K562 (cell line): ENCODE data around the gene UGT1A6. TPM values are rescaled to one million over a fixed set of nuclear protein-coding genes. Genes with fewer than 3 reads are reported as not detected.

Source experiments
- ATAC-seq: fragments of 200-7000 bp; cut with Tn5 transposase; 3 replicates; pipeline ENCODE4 v1.9.1; 2020; ENCODE audit warnings: moderate library complexity
- Bru-seq: library from RNA; stranded (reverse); fragments of 400-500 nt; gene quantifications from one replicate; lab custom pipeline; 2021; lab: Mats Ljungman, UMichigan
- BruChase-seq, 2 experiments: library from RNA; stranded (reverse); fragments of 400-500 nt; gene quantifications; one replicate each; lab custom pipeline; 2021; lab: Mats Ljungman, UMichigan
- BruUV-seq: library from RNA; stranded (reverse); fragments of 400-500 nt; replicated peaks from 2 replicates; lab custom pipeline; 2021; lab: Mats Ljungman, UMichigan
- CTCF ChIA-PET: fragments of 300-600 bp; formaldehyde crosslinking; extraction: SDS; loops from one replicate; lab custom pipeline; 2021; ENCODE audit warnings: low intra/inter-chr PET ratio; lab: Yijun Ruan, JAX
- POLR2A ChIA-PET: fragments of 300-600, 350-650 bp; sonication (Branson Sonifier 250); formaldehyde crosslinking; extraction: SDS; loops from one replicate; lab custom pipeline; 2021; ENCODE audit warnings: antibody characterized with exemption, inconsistent platforms; lab: Yijun Ruan, JAX
- DNase-seq, 4 experiments: peaks; one replicate each; pipeline versions ENCODE4 v3.0.0 to v3.0.0-alpha.2; 2011 to 2018; ENCODE audit warnings: low spot score in 3 of 4, mixed read lengths in 3 of 4; ENCODE audit errors: extremely low read depth in 1 of 4
- FAIRE-seq: peaks from 2 replicates; lab custom pipeline; 2011; peaks lifted over from hg19 to GRCh38; lab: Jason Lieb, UNC
- H2AFZ ChIP-seq: 2 replicates; pipeline ENCODE4 v1.6.0; 2011; ENCODE audit warnings: low read depth, low read length, control low read depth, inconsistent platforms
- H3K27ac ChIP-seq: fragments of 200-600 bp; 3 replicates; pipeline ENCODE4 v1.8.0; 2011; ENCODE audit warnings: low read depth, mild to moderate bottlenecking, control low read depth, inconsistent platforms, low read length, moderate library complexity, mixed read lengths; ENCODE audit errors: extremely low read depth
- H3K27me3 ChIP-seq, 2 experiments: fragments of 300-600 bp in 1 of 2; 2 replicates in 1 of 2; 3 replicates in 1 of 2; pipeline versions ENCODE4 v1.6.0 to v1.8.0; 2011; ENCODE audit warnings: inconsistent platforms in 2 of 2, low read length in 2 of 2, mild to moderate bottlenecking in 1 of 2, mixed read lengths in 1 of 2, moderate library complexity in 1 of 2; ENCODE audit not compliant: control insufficient read depth in 2 of 2, insufficient read depth in 2 of 2
- H3K36me3 ChIP-seq: fragments of 300-600 bp; 3 replicates; pipeline ENCODE4 v1.8.0; 2011; ENCODE audit warnings: mild to moderate bottlenecking, low read length, inconsistent platforms; ENCODE audit not compliant: control insufficient read depth, insufficient read depth
- H3K4me1 ChIP-seq, 2 experiments: fragments of 200-600 bp in 1 of 2; replicated peaks in 1 of 2; 2 replicates in 1 of 2; 3 replicates in 1 of 2; pipeline versions ENCODE4 v1.5.1 to v1.8.0; 2011; ENCODE audit warnings: inconsistent platforms in 2 of 2, low read length in 2 of 2, mild to moderate bottlenecking in 1 of 2, mixed read lengths in 1 of 2, moderate library complexity in 1 of 2; ENCODE audit not compliant: control insufficient read depth in 2 of 2, insufficient read depth in 2 of 2
- H3K4me2 ChIP-seq: 2 replicates; pipeline ENCODE4 v1.6.1; 2011; ENCODE audit warnings: low read length, control low read depth, inconsistent platforms, mixed read lengths; ENCODE audit not compliant: insufficient read depth
- H3K4me3 ChIP-seq: fragments of 200-600 bp; sonication (generic), shearing (Covaris generic); 2 replicates; pipeline ENCODE4 v1.5.1; 2016; ENCODE audit warnings: control low read depth, inconsistent platforms
- H3K79me2 ChIP-seq: fragments of 200-600 bp; 3 replicates; pipeline ENCODE4 v1.8.0; 2011; ENCODE audit warnings: low read length, inconsistent platforms; ENCODE audit not compliant: control insufficient read depth, insufficient read depth
- H3K9ac ChIP-seq, 2 experiments: 2 replicates each; pipeline versions ENCODE4 v1.6.0 to v1.6.1; 2011; ENCODE audit warnings: low read depth in 2 of 2, low read length in 2 of 2, control low read depth in 1 of 2, inconsistent platforms in 1 of 2, mild to moderate bottlenecking in 1 of 2, mixed read lengths in 1 of 2; ENCODE audit not compliant: insufficient read depth in 1 of 2
- H3K9me1 ChIP-seq: one replicate; pipeline ENCODE4 v1.6.0; 2011; ENCODE audit warnings: inconsistent platforms, mild to moderate bottlenecking, low read length, moderate library complexity; ENCODE audit not compliant: control insufficient read depth, insufficient read depth
- H3K9me3 ChIP-seq: replicated peaks from 2 replicates; pipeline ENCODE4 v1.5.1; 2011; ENCODE audit warnings: low read depth, low read length, inconsistent platforms; ENCODE audit not compliant: control insufficient read depth, insufficient read depth
- H4K20me1 ChIP-seq: replicated peaks from 2 replicates; pipeline ENCODE4 v1.6.1; 2011; ENCODE audit warnings: low read length, inconsistent platforms, mixed read lengths; ENCODE audit not compliant: control insufficient read depth, insufficient read depth
- CBFA2T3 ChIP-seq: fragments of 450-650 bp; IDR thresholded peaks from 2 replicates; pipeline ENCODE4 v1.6.1; 2017
- CTCF ChIP-seq, 3 experiments: IDR thresholded peaks in 2 of 3; conservative IDR thresholded peaks in 1 of 3; 2 replicates each; pipeline ENCODE4 v1.5.1; 2011 to 2012; ENCODE audit warnings: low read length in 3 of 3, mild to moderate bottlenecking in 3 of 3, control low read depth in 2 of 3, improper control_type of control experiment in 1 of 3, inconsistent platforms in 1 of 3, low read depth in 1 of 3, mixed read lengths in 1 of 3, moderate library complexity in 1 of 3; ENCODE audit not compliant: insufficient read depth in 2 of 3
- E4F1 ChIP-seq: fragments of 250-450 bp; sonication (Bioruptor Pico); IDR thresholded peaks from 2 replicates; pipeline ENCODE4 v1.5.0; 2021; ENCODE audit warnings: mild to moderate bottlenecking, borderline replicate concordance
- ELF1 ChIP-seq: fragments of 200-800 bp; sonication (Bioruptor generic); IDR thresholded peaks from 2 replicates; pipeline ENCODE4 v1.6.1; 2016; ENCODE audit warnings: missing genetic modification characterization, missing compliant biosample characterization
- ETV5 ChIP-seq: sonication (generic); formaldehyde crosslinking; IDR thresholded peaks from 2 replicates; pipeline ENCODE4 v1.4.0; 2020; ENCODE audit warnings: low read depth, mild to moderate bottlenecking, missing genetic modification reagents
- FOXJ2 ChIP-seq: fragments of 200-800 bp; sonication (Bioruptor generic); IDR thresholded peaks from 2 replicates; pipeline ENCODE4 v1.6.1; 2016; ENCODE audit warnings: missing genetic modification characterization, missing compliant biosample characterization
- NBN ChIP-seq: fragments of 450-650 bp; IDR thresholded peaks from 2 replicates; pipeline ENCODE4 v1.6.1; 2016; ENCODE audit warnings: low read depth, mild to moderate bottlenecking
- NR2F6 ChIP-seq: fragments of 450-650 bp; formaldehyde crosslinking; IDR thresholded peaks from 2 replicates; pipeline ENCODE4 v1.4.0; 2020; ENCODE audit warnings: mild to moderate bottlenecking
- RUNX1 ChIP-seq: sonication (generic); IDR thresholded peaks from 2 replicates; pipeline ENCODE4 v1.6.1; 2016; ENCODE audit warnings: antibody characterized with exemption, low read depth
- SMAD1 ChIP-seq: fragments of 150-350 bp; IDR thresholded peaks from 2 replicates; pipeline ENCODE4 v1.6.1; 2014; ENCODE audit warnings: low read length, low read depth; ENCODE audit not compliant: partially characterized antibody
- TBL1XR1 ChIP-seq, 2 experiments: IDR thresholded peaks; 2 replicates each; pipeline ENCODE4 v1.6.1; 2012; ENCODE audit warnings: improper control_type of control experiment in 2 of 2, low read length in 2 of 2, mild to moderate bottlenecking in 1 of 2
- ZNF696 ChIP-seq: fragments of 250-450 bp; sonication (Bioruptor Pico); conservative IDR thresholded peaks from 2 replicates; pipeline ENCODE4 v1.4.0; 2020; ENCODE audit warnings: mild to moderate bottlenecking, moderate library complexity
- WGBS: fragments of 100-300 bp; shearing (Covaris generic); methylation state at CpG from one replicate; pipeline ENCODE4 v1.1.6; 2016; ENCODE audit warnings: low coverage, mixed read lengths; ENCODE audit not compliant: insufficient coverage; ENCODE audit errors: missing lambda C conversion rate; 5-methylcytosine and 5-hydroxymethylcytosine counted together
- in situ Hi-C: fragments of 300-500 bp; cut with MboI; formaldehyde crosslinking; loops from 4 replicates; pipeline ENCODE4 v1.15.0; 2018; ENCODE audit warnings: inconsistent platforms, mixed read lengths
- intact Hi-C: fragments of 100-400 bp; cut with micrococcal nuclease; formaldehyde crosslinking; loops from 2 replicates; pipeline ENCODE4 v1.14.2; 2022
- long read RNA-seq, 3 experiments: library from polyadenylated mRNA in 2 of 3; library from RNA in 1 of 3; unstranded in 2 of 3; stranded (forward) in 1 of 3; transcript quantifications; one replicate each; pipeline ENCODE4 v2.0.0, GENCODE V29; 2019 to 2022
- polyA minus RNA-seq, 3 experiments: library from RNA; depleted of rRNA, polyadenylated mRNA; stranded (reverse); fragments of >200 nt; gene quantifications; 2 replicates each; pipeline ENCODE4 v1.2.3, GENCODE V29; 2011
- polyA plus RNA-seq, 8 experiments: library from polyadenylated mRNA; depleted of rRNA in 4 of 8; stranded (reverse) in 5 of 8; unstranded in 3 of 8; fragments of >200 nt; fragmentation: Nextera tagmentation in 2 of 8; fragmentation: Illumina TruSeq in 1 of 8; extraction: Ambion mirVana in 2 of 8; extraction: Trizol in 1 of 8; gene quantifications; 2 replicates each; pipeline versions ENCODE4 v1.2.1 to v1.2.3, GENCODE V29; 2011 to 2014; ENCODE audit warnings: inconsistent platforms in 1 of 8, missing spikeins in 1 of 8
- total RNA-seq, 7 experiments: library from RNA; depleted of rRNA in 6 of 7; stranded (reverse); fragments of >200 nt in 6 of 7; fragmentation: Illumina TruSeq in 2 of 7; extraction: Trizol in 2 of 7; gene quantifications; 2 replicates each; pipeline versions ENCODE4 v1.2.1 to v1.2.3, GENCODE V29; 2011 to 2021; ENCODE audit warnings: low replicate concordance in 1 of 7
- TF ChIP-seq, protein P1 (sequence below), 2 experiments: fragments of 450-650 bp in 1 of 2; sonication (generic) in 1 of 2; formaldehyde crosslinking in 1 of 2; IDR thresholded peaks in 1 of 2; conservative IDR thresholded peaks in 1 of 2; 2 replicates each; pipeline versions ENCODE4 v1.6.1 to v1.8.1; 2016 to 2023; ENCODE audit warnings: mild to moderate bottlenecking in 2 of 2, moderate library complexity in 2 of 2, inconsistent platforms in 1 of 2, missing genetic modification reagents in 1 of 2

UGT1A6 gene
- not detected in 2 replicates for total RNA-seq (2011; cell fraction: chromatin; rRNA removed; ENCODE audit: low replicate concordance)
- total RNA-seq (2011; cell fraction: nucleolus; rRNA removed), result not detected in 2 replicates
- not detected in 2 replicates for total RNA-seq (2011; cell fraction: nucleoplasm; rRNA removed)
- total RNA-seq (2014; rRNA removed), result not detected in 2 replicates
- total RNA-seq (2014; rRNA removed; fragmentation: Illumina TruSeq; extraction: Trizol), result not detected in 2 replicates
- not detected in 2 replicates for total RNA-seq (2015; rRNA removed; fragmentation: Illumina TruSeq; extraction: Trizol)
- total RNA-seq (2021), result 0.09 TPM in 1 of 2 replicates, not detected in the other
- not detected in 2 replicates for polyA plus RNA-seq (2011; rRNA removed)
- not detected in 2 replicates for polyA plus RNA-seq (2011; cell fraction: cytosol; rRNA removed)
- not detected in 2 replicates for polyA plus RNA-seq (2011; cell fraction: nucleus; rRNA removed)
- not detected in 2 replicates for polyA plus RNA-seq (2012)
- not detected in 2 replicates for polyA plus RNA-seq (2014; fragmentation: Illumina TruSeq; extraction: Trizol)
- not detected for polyA plus RNA-seq (2014; fragmentation: Nextera tagmentation; extraction: Ambion mirVana)
- not detected in 2 replicates for polyA plus RNA-seq (2014; rRNA removed)
- not detected in 2 replicates for polyA minus RNA-seq (2011; rRNA and poly(A)+ RNA removed)
- not detected in 2 replicates for polyA minus RNA-seq (2011; cell fraction: cytosol; rRNA and poly(A)+ RNA removed)
- not detected in 2 replicates for polyA minus RNA-seq (2011; cell fraction: nucleus; rRNA and poly(A)+ RNA removed)
- not detected for Bru-seq, nascent RNA
- BruChase-seq, experiment 1, labeled RNA remaining after a 2-hour chase, result not detected
- not detected for BruChase-seq, experiment 2, labeled RNA remaining after a 6-hour chase
- long read RNA-seq, experiment 1, result 0 reads
- long read RNA-seq, experiment 2, result 0 reads
- long read RNA-seq, experiment 3, result 0 reads

DNA sequence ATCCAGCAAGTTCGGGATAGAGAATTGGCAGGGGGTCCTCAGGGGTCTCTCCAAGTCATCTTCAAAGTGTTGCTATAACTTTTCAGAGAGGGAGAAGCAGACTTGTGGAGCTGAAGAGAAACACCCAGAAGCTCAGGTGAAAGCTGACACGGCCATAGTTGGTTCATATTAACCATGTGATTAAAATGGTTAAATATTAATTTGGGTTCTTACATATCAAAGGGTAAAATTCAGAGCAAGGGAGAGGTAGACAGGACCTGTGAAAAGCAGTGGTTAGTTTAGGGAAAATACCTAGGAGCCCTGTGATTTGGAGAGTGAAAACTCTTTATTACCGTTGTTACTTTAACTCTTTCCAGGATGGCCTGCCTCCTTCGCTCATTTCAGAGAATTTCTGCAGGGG lies at the start of gene UGT1A6:
UGT1A6 (plus strand) TSS at position 243 of the 400 bp plus-strand sequence; CDS start at position 358, 115 bp downstream.
- no TSS peak for BruUV-seq
- POLR2A ChIA-PET, result interaction anchor here (0.7 kb wide), 1 partner anchor 19 kb away, joined by 3 read pairs; no protein-coding TSS in a partner anchor
- WGBS, result 9% methylated on average over 4 of the region's 4 CpGs
- Histone ChIP-seq H3K4me2 (no peak within 1 kb of the TSS), H3K4me3 (no peak within 1 kb of the TSS), H3K9ac (no peak within 1 kb of the TSS), H3K79me2 (no peaks in the 10 kb centered on the region), H4K20me1 (no peaks in the 10 kb centered on the region), H2AFZ (no peak within 1 kb of the TSS), H3K27ac (no peak within 1 kb of the TSS), H3K9me1 (no peaks in the 10 kb centered on the region), H3K4me1 (no peaks in the 10 kb centered on the region), H3K9me3 (no peaks in the 10 kb centered on the region), H3K27me3 (peaks cover 0 to 8% of the 10 kb centered on the region in 2 experiments; a peak in 3 of 5 replicates), H3K36me3 (no peaks in the 10 kb centered on the region)
- FAIRE-seq, result no peak
- ATAC-seq, result no peak
- intact Hi-C loops, result no loop called here
- DNase-seq, result no peak
- CTCF ChIA-PET, result no interaction called here
- in situ Hi-C loops, result no loop called here
- no peak for TF ChIP-seq RUNX1
- TF ChIP-seq SMAD1, result no peak
- TF ChIP-seq FOXJ2, result no peak
- TF ChIP-seq ELF1 (tag), result no peak
- no peak for TF ChIP-seq NBN
- TF ChIP-seq CBFA2T3, result no peak
- TF ChIP-seq ETV5 (CRISPR knock-in tag), result no peak
- TF ChIP-seq E4F1 (CRISPR knock-in tag), result no peak
- TF ChIP-seq TBL1XR1 (IDR thresholded peaks at IDR 0.05; ENCODE audit: low read length in 2 of 2), result no peak
- TF ChIP-seq CTCF (IDR thresholded peaks at IDR 0.05 in 2 of 3, conservative IDR thresholded peaks at IDR 0.05 in 1 of 3; ENCODE audit: insufficient read depth in 2 of 3, low read depth in 1 of 3, low read length in 3 of 3), result no peak
- TF ChIP-seq, protein P1, sequence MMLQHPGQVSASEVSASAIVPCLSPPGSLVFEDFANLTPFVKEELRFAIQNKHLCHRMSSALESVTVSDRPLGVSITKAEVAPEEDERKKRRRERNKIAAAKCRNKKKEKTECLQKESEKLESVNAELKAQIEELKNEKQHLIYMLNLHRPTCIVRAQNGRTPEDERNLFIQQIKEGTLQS (IDR thresholded peaks at IDR 0.05), result no peak
- TF ChIP-seq, protein P1 (CRISPR knock-in tag; conservative IDR thresholded peaks at IDR 0.05), result no peak
- no peak for TF ChIP-seq NR2F6 (CRISPR knock-in tag)
- TF ChIP-seq ZNF696 (CRISPR knock-in tag), result no peak
